Hepatocyte (in vitro differentiated cells): Measurements from ENCODE around the gene ADAMTSL1.

Experiments used
- EZH2phosphoT487 ChIP-seq: fragments of 200-600 bp; sonication (generic); IDR thresholded peaks from one replicate; pipeline ENCODE4 v1.6.1; 2018; ENCODE audit warnings: antibody characterized with exemption, mild to moderate bottlenecking, low read depth, moderate library complexity; ENCODE audit not compliant: unreplicated experiment, severe bottlenecking
- TF ChIP-seq, protein P1 (sequence below): fragments of 200-600 bp; sonication (generic); IDR thresholded peaks from 2 replicates; pipeline ENCODE4 v1.5.1; 2016; ENCODE audit warnings: antibody characterized with exemption, mild to moderate bottlenecking; ENCODE audit not compliant: poor library complexity

DNA sequence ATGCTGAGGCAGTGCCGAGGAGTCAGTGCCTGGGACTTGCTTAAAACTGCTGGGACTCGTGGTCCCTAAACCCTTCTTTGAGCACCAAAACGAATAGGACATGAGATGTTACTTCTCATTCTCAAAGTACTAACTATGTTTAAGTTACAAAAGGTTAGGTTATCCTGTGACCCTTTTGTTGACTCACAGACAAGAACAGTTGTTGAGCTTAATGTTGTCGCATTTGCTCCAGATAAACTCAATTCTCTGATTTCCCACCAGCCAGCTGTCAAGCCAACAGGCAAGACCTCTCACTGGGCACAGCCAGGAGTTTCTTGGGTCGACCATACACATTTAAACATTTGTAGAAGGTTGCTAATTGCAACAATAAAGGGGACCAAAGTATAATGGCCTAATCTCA lies 249.4 kb downstream of the ADAMTSL1 start:
- TF ChIP-seq, protein P1, sequence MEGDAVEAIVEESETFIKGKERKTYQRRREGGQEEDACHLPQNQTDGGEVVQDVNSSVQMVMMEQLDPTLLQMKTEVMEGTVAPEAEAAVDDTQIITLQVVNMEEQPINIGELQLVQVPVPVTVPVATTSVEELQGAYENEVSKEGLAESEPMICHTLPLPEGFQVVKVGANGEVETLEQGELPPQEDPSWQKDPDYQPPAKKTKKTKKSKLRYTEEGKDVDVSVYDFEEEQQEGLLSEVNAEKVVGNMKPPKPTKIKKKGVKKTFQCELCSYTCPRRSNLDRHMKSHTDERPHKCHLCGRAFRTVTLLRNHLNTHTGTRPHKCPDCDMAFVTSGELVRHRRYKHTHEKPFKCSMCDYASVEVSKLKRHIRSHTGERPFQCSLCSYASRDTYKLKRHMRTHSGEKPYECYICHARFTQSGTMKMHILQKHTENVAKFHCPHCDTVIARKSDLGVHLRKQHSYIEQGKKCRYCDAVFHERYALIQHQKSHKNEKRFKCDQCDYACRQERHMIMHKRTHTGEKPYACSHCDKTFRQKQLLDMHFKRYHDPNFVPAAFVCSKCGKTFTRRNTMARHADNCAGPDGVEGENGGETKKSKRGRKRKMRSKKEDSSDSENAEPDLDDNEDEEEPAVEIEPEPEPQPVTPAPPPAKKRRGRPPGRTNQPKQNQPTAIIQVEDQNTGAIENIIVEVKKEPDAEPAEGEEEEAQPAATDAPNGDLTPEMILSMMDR = no peak
- TF ChIP-seq EZH2phosphoT487 = no peak
